GM20000 (cell line): ENCODE data around the gene POLR3E.

Experiments
- DNase-seq: peaks from one replicate; pipeline ENCODE4 v3.0.0; 2012; ENCODE audit warnings: low spot score
- CTCF ChIP-seq: IDR thresholded peaks from 2 replicates; pipeline ENCODE4 v1.5.1; 2012; ENCODE audit warnings: mild to moderate bottlenecking, control low read depth; ENCODE audit errors: extremely low read depth, missing control alignments

The POLR3E gene

GRCh38 chr16:22313876-22314470, 16.8 kb downstream of the POLR3E start:
- DNase-seq = no peak
- TF ChIP-seq CTCF = no peak

- no peak for DNase-seq
- TF ChIP-seq CTCF = no peak
These were observed 17.7 kb downstream of the POLR3E start for GRCh38 chr16:22314661-22315626.

GRCh38 chr16:22315979-22316378, 18.8 kb downstream of the POLR3E start:
- no peak for TF ChIP-seq CTCF
- no peak for DNase-seq

- no peak for TF ChIP-seq CTCF
- DNase-seq = no peak
These were observed 19.2 kb downstream of the POLR3E start for GRCh38 chr16:22316411-22316811.

GRCh38 chr16:22317001-22317530, 19.9 kb downstream of the POLR3E start:
- no peak for TF ChIP-seq CTCF
- DNase-seq = no peak

GRCh38 chr16:22317625-22318024, 20.4 kb downstream of the POLR3E start:
- no peak for TF ChIP-seq CTCF
- DNase-seq = no peak
